ENCODE results near the gene NR5A2. TPM values are rescaled to one million over a fixed set of nuclear protein-coding genes. Genes with fewer than 3 reads are reported as not detected.

NR5A2 gene
- total RNA-seq, 2 donors from 2014 or later, result 98.3 to 202 TPM

DNA sequence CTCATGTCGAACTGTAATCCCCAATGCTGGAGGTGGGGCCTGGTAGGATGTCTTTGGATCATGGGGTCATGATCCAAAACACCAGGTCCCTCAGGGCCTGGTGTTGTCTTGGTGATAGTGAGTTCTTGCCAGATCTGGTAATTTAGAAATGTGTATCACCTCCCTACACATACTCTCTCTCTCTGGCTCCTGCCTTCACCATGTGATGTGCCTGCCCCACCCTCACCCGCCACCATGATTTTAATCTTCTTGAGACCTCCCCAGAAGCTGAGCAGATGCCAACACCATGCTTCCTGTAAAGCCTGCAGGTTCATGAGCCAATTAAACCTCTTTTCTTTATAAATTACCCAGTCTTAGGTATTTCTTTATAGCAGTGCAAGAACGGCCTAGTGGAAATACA, 136.4 kb downstream of the NR5A2 start:
- ATAC-seq, result peak; percentile 16
- H3K27me3 ChIP-seq, result no peaks in the 10 kb centered on the region
- 82 to 83% methylated on average over 3 of the region's 3 CpGs for WGBS, 2 donors
- TF ChIP-seq, protein P1, sequence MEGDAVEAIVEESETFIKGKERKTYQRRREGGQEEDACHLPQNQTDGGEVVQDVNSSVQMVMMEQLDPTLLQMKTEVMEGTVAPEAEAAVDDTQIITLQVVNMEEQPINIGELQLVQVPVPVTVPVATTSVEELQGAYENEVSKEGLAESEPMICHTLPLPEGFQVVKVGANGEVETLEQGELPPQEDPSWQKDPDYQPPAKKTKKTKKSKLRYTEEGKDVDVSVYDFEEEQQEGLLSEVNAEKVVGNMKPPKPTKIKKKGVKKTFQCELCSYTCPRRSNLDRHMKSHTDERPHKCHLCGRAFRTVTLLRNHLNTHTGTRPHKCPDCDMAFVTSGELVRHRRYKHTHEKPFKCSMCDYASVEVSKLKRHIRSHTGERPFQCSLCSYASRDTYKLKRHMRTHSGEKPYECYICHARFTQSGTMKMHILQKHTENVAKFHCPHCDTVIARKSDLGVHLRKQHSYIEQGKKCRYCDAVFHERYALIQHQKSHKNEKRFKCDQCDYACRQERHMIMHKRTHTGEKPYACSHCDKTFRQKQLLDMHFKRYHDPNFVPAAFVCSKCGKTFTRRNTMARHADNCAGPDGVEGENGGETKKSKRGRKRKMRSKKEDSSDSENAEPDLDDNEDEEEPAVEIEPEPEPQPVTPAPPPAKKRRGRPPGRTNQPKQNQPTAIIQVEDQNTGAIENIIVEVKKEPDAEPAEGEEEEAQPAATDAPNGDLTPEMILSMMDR (IDR thresholded peaks at IDR 0.05), result no peak
- TF ChIP-seq POLR2A (IDR thresholded peaks at IDR 0.05), result no peak
- peaks cover 37% of the 10 kb centered on the region for H3K4me1 ChIP-seq
- H3K4me3 ChIP-seq, result no peak overlapping the region
- no peaks in the 10 kb centered on the region for H3K9me3 ChIP-seq
- intact Hi-C loops (cut with DNase I), result no loop called here
- H3K27ac ChIP-seq, result peak overlapping the region in 1 of 4 donors; percentile 6
- H3K36me3 ChIP-seq (replicated peaks in 1 of 2; ENCODE audit: insufficient read depth in 1 of 2, low read depth in 2 of 2), result peaks cover 0 to 7% of the 10 kb centered on the region in 2 donors
- no peak for DNase-seq

DNA sequence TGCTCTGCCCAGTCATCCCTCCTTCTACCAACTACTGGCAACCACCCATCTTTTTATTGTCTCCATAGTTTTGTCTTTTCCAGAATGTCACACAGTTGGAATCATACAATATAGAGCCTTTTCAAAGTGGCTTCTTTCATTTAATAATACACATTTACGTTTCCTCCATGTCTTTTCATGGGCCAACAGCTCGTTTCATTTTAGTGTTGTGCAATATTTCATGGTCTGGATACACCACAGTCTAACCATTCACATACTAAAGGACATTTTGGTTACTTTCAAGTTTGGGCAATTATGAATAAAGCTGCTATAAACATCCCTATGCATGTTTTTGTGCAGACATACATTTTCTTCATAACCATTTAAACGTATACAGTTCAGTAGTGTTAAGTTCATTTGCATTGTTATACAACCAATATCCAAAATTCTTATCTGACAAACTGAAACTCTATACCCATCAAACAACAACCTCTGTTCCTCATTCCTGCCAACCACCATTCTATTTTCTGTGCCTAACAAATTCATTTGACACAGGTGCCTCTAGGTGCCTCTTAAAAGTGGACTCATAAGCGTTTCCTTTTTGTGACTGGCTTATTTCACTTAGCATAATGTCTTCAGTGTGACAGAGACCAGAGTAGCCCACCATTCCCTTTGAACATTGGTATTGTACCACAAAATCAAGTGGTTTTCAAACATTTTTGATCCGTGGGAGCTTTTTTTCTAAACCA, 138.1 kb downstream of the NR5A2 start:
- intact Hi-C loops (cut with DNase I), result no loop called here
- Histone ChIP-seq H3K36me3 (replicated peaks in 1 of 2; ENCODE audit: insufficient read depth in 1 of 2, low read depth in 2 of 2) (peaks cover 0 to 10% of the 10 kb centered on the region in 2 donors), H3K9me3 (no peaks in the 10 kb centered on the region), H3K4me3 (no peak overlapping the region), H3K27ac (no peak overlapping the region), H3K27me3 (no peaks in the 10 kb centered on the region), H3K4me1 (peaks cover 37% of the 10 kb centered on the region)
- 71 to 76% methylated on average over 5 of the region's 5 CpGs for WGBS, 2 donors
- TF ChIP-seq POLR2A (IDR thresholded peaks at IDR 0.05), result no peak
- TF ChIP-seq, protein P1 (IDR thresholded peaks at IDR 0.05), result no peak
- ATAC-seq (no peak), DNase-seq (no peak)

DNA sequence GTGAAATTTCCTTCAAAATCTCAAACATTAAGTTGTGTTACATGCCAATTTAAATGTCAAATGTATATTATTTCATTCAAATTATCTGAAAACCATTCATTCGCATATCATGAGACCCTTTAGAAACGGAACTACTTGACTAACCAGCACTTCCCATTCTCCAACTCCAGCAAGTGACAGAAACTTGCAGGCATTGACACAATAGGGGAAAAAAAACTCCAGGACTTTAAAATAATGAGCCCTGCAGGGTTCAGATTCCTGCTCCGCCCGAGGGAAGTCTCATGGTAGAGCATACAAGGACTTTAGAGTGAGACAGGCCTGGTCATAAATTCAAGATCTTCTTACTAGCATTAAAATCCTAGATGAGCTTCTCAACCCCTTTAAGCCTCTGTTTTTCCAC, 138.9 kb downstream of the NR5A2 start:
- no peak overlapping the region for H3K27ac ChIP-seq
- H3K4me1 ChIP-seq, result peaks cover 33% of the 10 kb centered on the region
- intact Hi-C loops (cut with DNase I), result no loop called here
- no peaks in the 10 kb centered on the region for H3K9me3 ChIP-seq
- 68 to 78% methylated on average over 4 of the region's 4 CpGs for WGBS, 2 donors
- TF ChIP-seq, protein P1 (IDR thresholded peaks at IDR 0.05), result no peak
- no peak for TF ChIP-seq POLR2A (IDR thresholded peaks at IDR 0.05)
- H3K4me3 ChIP-seq, result no peak overlapping the region
- peaks cover 0 to 10% of the 10 kb centered on the region in 2 donors for H3K36me3 ChIP-seq (replicated peaks in 1 of 2; ENCODE audit: insufficient read depth in 1 of 2, low read depth in 2 of 2)
- no peak for ATAC-seq
- DNase-seq, result no peak
- H3K27me3 ChIP-seq, result no peaks in the 10 kb centered on the region

DNA sequence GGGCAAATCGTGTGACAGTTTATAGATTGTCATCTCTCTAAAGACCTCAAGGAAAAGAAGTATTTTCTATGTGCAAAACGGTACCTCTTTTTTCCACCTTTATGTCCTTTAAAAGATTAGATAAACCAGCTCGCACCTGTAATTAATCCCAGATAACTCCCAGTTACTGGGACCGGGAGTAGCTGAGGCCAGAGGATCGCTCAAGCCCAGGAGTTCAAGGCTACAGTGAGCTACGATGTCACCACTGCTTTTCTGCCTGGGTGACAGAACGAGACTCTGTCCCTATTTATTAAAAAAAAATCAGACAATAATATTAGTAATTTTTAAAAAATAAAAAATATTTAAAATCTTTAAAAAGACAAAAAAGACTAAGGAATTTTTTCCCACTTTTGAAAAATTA, 141.4 kb downstream of the NR5A2 start:
- 24 to 32% methylated on average over 7 of the region's 7 CpGs for WGBS, 2 donors
- H3K9me3 ChIP-seq, result no peaks in the 10 kb centered on the region
- DNase-seq (no peak), ATAC-seq (no peak)
- H3K27ac ChIP-seq, result peak overlapping the region in 2 of 4 donors; percentile 2 to 24
- intact Hi-C loops (cut with DNase I), result no loop called here
- peaks cover 23% of the 10 kb centered on the region for H3K4me1 ChIP-seq
- no peak for TF ChIP-seq POLR2A (IDR thresholded peaks at IDR 0.05)
- TF ChIP-seq, protein P1 (IDR thresholded peaks at IDR 0.05), result no peak
- H3K36me3 ChIP-seq (replicated peaks in 1 of 2; ENCODE audit: insufficient read depth in 1 of 2, low read depth in 2 of 2), result peaks cover 0 to 10% of the 10 kb centered on the region in 2 donors
- H3K27me3 ChIP-seq, result no peaks in the 10 kb centered on the region
- H3K4me3 ChIP-seq, result no peak overlapping the region

DNA sequence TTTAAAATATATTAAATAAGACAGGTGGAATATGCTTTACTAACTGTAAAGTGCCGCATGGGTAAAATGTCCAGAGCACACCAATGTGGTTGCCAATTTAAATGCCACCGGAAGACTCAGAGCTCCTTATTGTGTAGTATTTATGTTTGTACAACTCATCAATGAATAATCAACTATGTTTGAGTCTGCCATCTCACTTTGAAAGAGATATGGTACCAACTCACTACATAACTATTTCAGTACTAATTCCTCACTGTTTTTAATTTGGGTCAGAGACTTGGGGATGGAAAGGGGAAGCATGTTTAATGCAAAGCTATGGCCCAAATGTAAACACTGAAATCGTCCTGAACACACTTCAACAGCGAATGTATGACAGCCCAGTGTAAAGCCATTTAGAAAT, 144.8 kb downstream of the NR5A2 start:
- H3K36me3 ChIP-seq (replicated peaks in 1 of 2; ENCODE audit: insufficient read depth in 1 of 2, low read depth in 2 of 2), result peaks cover 0 to 12% of the 10 kb centered on the region in 2 donors
- TF ChIP-seq POLR2A (IDR thresholded peaks at IDR 0.05), result no peak
- TF ChIP-seq, protein P1 (IDR thresholded peaks at IDR 0.05), result no peak
- intact Hi-C loops (cut with DNase I), result no loop called here
- DNase-seq (no peak), ATAC-seq (no peak)
- H3K9me3 ChIP-seq, result no peaks in the 10 kb centered on the region
- H3K4me1 ChIP-seq, result peaks cover 26% of the 10 kb centered on the region
- 41% methylated on average over 4 of the region's 4 CpGs for WGBS, 2 donors
- H3K27ac ChIP-seq, result no peak overlapping the region
- H3K27me3 ChIP-seq, result no peaks in the 10 kb centered on the region
- no peak overlapping the region for H3K4me3 ChIP-seq

Data from body of pancreas (tissue), 4 donors.